Left ventricle myocardium inferior (tissue), 1 donor: ENCODE results near the gene MMD2. TPM values are rescaled to one million over a fixed set of nuclear protein-coding genes. Genes with fewer than 3 reads are reported as not detected.

ENCODE experiments used
- DNase-seq: peaks from one replicate; pipeline ENCODE4 v3.0.0-alpha.2; 2020
- H3K27ac ChIP-seq: fragments of 200-600 bp; replicated peaks from 2 replicates; pipeline ENCODE4 v1.8.0; 2021
- H3K27me3 ChIP-seq: fragments of 200-600 bp; 2 replicates; pipeline ENCODE4 v1.8.0; 2021; ENCODE audit warnings: low read depth
- H3K36me3 ChIP-seq: fragments of 200-600 bp; 2 replicates; pipeline ENCODE4 v1.8.0; 2021
- H3K4me1 ChIP-seq: fragments of 200-600 bp; 2 replicates; pipeline ENCODE4 v1.8.0; 2021
- H3K4me3 ChIP-seq: fragments of 200-600 bp; 2 replicates; pipeline ENCODE4 v1.8.0; 2021; ENCODE audit warnings: mild to moderate bottlenecking, moderate library complexity
- H3K9me3 ChIP-seq: fragments of 200-600 bp; replicated peaks from 2 replicates; pipeline ENCODE4 v1.8.0; 2021
- intact Hi-C: fragments of 100-400 bp; cut with micrococcal nuclease; formaldehyde crosslinking; loops from one replicate; pipeline ENCODE4 v1.11.0; 2022
- total RNA-seq: library from RNA; stranded (reverse); fragmentation: NEBNext Ultra II Directional; extraction: Animal tissue kit (Norgen Biotek cat#: 25700); gene quantifications from one replicate; pipeline ENCODE4 v1.2.1, GENCODE V29; 2021
- TF ChIP-seq, protein P1 (sequence below): fragments of 200-600 bp; IDR thresholded peaks from 2 replicates; pipeline ENCODE4 v1.8.0; 2021; ENCODE audit warnings: antibody characterized with exemption, mild to moderate bottlenecking, borderline replicate concordance
- donor health status: DM: no; HTN: yes; CAD: no; lungs with severe emphysema.

The MMD2 gene
- total RNA-seq, 1 donor from 2014 or later, result not detected

DNA sequence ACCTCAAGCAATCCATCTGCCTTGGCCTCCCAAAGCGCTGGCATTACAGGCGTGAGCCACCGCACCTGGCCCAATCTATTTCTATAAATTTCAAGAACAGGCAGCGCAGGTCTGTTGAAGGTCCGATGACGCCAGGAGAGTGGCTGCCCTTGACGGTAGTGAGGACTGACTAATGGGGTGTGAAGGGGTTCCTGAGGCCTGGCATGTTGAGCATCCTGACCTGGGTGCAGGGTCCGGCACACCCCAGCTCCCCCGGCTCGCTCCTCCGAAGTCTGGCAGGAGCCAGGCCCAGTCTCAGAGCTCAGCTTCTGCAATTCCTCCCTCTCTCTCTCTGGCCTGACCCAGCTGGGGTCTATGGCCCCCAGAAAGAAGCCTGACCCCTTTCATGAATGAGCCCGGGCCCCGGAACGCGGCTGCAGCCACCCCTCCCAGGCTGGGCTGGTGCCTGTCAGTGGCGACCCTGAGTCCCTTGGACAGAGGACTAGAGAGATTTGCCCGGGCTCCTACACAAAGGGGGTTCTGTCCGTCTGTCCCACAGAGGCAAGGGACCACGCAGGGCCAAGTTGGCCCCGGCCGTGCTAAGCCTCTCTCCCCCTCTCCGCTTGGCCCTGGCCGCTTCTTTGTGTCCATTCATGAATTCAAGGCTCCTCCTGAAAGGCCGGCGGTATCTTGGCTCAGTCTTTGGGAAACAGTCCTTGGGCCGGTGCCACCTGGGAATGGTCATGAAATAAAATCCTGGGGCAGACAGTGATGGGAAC, 18.8 kb downstream of the MMD2 start:
- TF ChIP-seq, protein P1, sequence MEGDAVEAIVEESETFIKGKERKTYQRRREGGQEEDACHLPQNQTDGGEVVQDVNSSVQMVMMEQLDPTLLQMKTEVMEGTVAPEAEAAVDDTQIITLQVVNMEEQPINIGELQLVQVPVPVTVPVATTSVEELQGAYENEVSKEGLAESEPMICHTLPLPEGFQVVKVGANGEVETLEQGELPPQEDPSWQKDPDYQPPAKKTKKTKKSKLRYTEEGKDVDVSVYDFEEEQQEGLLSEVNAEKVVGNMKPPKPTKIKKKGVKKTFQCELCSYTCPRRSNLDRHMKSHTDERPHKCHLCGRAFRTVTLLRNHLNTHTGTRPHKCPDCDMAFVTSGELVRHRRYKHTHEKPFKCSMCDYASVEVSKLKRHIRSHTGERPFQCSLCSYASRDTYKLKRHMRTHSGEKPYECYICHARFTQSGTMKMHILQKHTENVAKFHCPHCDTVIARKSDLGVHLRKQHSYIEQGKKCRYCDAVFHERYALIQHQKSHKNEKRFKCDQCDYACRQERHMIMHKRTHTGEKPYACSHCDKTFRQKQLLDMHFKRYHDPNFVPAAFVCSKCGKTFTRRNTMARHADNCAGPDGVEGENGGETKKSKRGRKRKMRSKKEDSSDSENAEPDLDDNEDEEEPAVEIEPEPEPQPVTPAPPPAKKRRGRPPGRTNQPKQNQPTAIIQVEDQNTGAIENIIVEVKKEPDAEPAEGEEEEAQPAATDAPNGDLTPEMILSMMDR, result no peak
- DNase-seq, result no peak
- no peaks in the 10 kb centered on the region for H3K4me1 ChIP-seq
- peaks cover 44% of the 10 kb centered on the region for H3K27me3 ChIP-seq
- no peaks in the 10 kb centered on the region for H3K36me3 ChIP-seq
- H3K27ac ChIP-seq, result no peak overlapping the region
- intact Hi-C loops, result no loop called here
- H3K4me3 ChIP-seq, result no peak overlapping the region
- H3K9me3 ChIP-seq, result no peaks in the 10 kb centered on the region

DNA sequence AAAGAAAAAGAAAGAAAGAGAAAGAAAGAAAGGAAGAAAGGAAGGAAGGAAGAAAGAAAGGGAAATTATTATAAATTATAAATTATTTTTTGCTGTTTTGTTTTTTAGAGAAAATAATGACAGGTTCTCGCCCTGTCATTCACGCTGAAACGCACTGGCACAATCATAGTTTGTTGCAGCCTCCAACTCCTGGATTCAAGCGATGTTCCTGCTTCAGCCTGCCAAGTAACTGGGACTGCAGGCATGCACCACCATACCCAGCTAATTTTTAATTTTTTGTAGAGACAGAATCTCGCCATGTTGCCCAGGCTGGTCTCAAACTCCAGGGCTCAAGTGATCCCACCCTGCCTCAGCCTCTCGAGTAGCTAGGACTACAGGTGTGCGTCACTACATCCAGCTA, 21.6 kb downstream of the MMD2 start:
- Histone ChIP-seq H3K9me3 (no peaks in the 10 kb centered on the region), H3K36me3 (no peaks in the 10 kb centered on the region), H3K27ac (no peak overlapping the region), H3K4me1 (no peaks in the 10 kb centered on the region), H3K4me3 (no peak overlapping the region), H3K27me3 (peaks cover 63% of the 10 kb centered on the region)
- TF ChIP-seq, protein P1, result no peak
- intact Hi-C loops, result no loop called here
- DNase-seq, result no peak

DNA sequence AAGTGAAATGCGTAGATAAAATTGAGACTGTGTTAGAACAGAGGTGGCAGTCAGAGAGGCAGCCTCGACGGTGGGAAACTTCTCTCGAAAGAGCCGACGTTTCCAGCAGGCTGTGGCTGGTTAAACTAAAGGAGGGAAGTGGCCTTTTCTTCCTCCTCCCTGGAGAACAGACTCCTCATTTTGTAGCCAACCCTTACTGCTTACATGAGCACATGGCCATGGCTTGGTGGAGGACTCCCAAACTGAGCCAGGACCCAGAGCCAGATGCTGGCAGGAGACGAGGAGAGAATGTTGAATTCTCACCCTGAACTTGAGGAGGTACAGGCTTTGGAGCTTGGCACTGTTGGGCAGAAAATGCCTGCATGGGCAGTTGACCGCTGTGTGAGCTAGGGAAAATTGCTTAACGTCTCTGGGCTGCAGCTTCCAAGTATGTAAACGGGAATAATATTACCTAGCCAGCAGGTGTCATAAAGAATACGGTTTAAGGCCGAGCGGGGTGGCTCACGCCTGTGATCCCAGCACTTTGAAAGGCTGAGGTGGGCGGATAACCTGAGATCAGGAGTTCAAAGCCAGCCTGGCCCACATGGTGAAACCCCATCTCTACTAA, 24.5 kb downstream of the MMD2 start:
- TF ChIP-seq, protein P1, result no peak
- Histone ChIP-seq H3K4me1 (no peaks in the 10 kb centered on the region), H3K9me3 (no peaks in the 10 kb centered on the region), H3K27me3 (peaks cover 69% of the 10 kb centered on the region), H3K27ac (no peak overlapping the region), H3K36me3 (no peaks in the 10 kb centered on the region), H3K4me3 (no peak overlapping the region)
- intact Hi-C loops, result no loop called here
- no peak for DNase-seq

DNA sequence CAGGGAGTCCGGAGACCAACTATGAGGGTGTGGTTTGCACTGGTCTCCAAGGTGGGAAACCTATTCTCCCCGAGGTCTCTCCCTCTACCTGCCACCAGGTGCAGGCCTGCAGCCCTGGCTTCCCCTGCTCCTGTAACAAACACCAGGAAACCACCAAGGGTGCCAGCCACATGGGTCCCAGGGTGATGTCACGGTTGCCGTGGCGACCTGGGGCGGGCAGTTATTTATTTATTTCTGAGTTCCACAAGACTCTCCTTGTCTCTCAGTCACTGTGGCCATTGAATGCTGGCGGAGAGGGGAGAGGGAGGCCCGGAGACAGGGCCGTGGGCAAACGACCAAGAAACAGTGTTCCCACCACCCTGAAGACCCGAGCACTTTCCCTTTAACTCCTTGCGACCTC, 27.0 kb downstream of the MMD2 start:
- no peaks in the 10 kb centered on the region for H3K9me3 ChIP-seq
- intact Hi-C loops, result no loop called here
- TF ChIP-seq, protein P1, result no peak
- no peak overlapping the region for H3K4me3 ChIP-seq
- H3K4me1 ChIP-seq, result no peaks in the 10 kb centered on the region
- H3K27me3 ChIP-seq, result peaks cover 86% of the 10 kb centered on the region
- no peak for DNase-seq
- H3K27ac ChIP-seq, result no peak overlapping the region
- H3K36me3 ChIP-seq, result no peaks in the 10 kb centered on the region

DNA sequence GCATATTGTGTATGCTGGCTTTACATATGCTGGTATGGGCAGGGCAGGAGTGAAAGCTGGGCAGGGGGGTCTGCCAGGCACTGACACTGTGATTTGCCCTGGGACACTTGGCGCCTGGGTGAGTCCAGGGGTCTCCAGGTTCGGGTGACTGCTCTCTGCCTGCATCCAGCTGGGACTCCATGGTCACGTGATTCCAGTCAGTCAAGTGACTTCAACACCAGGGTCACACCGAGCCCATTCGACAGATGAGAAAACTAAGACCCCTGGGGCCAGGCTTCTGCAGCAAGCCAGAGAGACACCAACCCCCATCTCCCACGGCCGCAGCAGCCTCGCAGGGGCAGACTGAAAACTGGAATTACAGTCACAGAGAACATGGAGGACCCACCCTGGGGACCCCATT, 30.0 kb downstream of the MMD2 start:
- no peaks in the 10 kb centered on the region for H3K9me3 ChIP-seq
- no peaks in the 10 kb centered on the region for H3K36me3 ChIP-seq
- peaks cover 76% of the 10 kb centered on the region for H3K27me3 ChIP-seq
- DNase-seq, result no peak
- no peak overlapping the region for H3K27ac ChIP-seq
- no peak overlapping the region for H3K4me3 ChIP-seq
- H3K4me1 ChIP-seq, result no peaks in the 10 kb centered on the region
- TF ChIP-seq, protein P1, result no peak
- intact Hi-C loops, result no loop called here
